ENCODE data around the gene ADGRV1.
"Not testable (repeated sequence)": the region's sequence is repeated elsewhere in the genome, so short reads cannot be mapped to it uniquely, and the experiment has no call there.

ADGRV1 gene

GRCh38 chr5:90802474-90803317 is 244.1 kb downstream of the ADGRV1 start:
- DNase-seq (ENCODE audit: low read depth in 2 of 2, low spot score in 1 of 2): no peak

DNA sequence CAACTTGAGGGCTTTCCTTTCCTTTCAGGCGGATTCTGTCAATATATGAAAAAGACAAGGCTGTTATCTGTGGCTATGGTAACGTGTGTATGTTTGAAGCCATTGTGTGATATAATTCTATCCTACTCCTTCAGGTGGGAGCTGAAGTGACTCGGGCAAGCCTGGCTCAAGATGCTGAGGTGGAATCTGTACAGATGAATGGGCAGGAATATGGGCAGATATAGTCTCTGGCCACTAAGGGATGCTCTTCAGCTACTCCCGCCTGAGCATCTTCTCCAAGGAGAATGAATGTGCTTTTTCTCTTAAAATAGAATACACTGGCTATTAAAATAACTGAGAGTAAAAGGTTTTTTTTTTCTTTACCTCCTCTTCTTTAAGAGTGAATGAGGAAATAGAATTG is 244.8 kb downstream of the ADGRV1 start:
- no peak for DNase-seq (ENCODE audit: low read depth in 2 of 2, low spot score in 1 of 2)

DNA sequence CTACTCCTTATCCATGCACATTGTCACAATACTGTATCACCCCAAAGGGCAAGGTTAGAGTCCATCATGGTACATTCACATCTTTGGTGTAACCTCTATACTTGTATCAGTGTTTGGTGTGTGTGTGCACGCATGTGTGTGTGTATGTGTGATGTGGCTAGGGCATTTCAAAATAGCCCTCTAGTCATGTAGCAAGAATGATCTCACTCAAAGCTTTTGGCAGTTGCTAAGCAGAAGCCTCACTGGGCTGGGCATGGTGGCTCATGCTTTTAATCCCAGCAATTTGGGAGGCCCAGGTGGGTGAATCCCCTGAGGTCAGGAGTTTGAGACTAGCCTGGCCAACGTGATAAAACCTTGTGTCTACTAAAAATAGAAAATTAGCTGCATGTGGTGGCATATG is 245.3 kb downstream of the ADGRV1 start:
- DNase-seq (ENCODE audit: low read depth in 2 of 2, low spot score in 1 of 2): no peak

GRCh38 chr5:90807496-90807895 is 248.9 kb downstream of the ADGRV1 start:
- DNase-seq (ENCODE audit: low read depth in 2 of 2, low spot score in 1 of 2): no peak

GRCh38 chr5:90809311-90810056 is 250.9 kb downstream of the ADGRV1 start:
- no peak for DNase-seq (ENCODE audit: low read depth in 2 of 2, low spot score in 1 of 2)

GRCh38 chr5:90810211-90810610 is 251.6 kb downstream of the ADGRV1 start:
- DNase-seq (ENCODE audit: low read depth in 2 of 2, low spot score in 1 of 2): no peak

DNA sequence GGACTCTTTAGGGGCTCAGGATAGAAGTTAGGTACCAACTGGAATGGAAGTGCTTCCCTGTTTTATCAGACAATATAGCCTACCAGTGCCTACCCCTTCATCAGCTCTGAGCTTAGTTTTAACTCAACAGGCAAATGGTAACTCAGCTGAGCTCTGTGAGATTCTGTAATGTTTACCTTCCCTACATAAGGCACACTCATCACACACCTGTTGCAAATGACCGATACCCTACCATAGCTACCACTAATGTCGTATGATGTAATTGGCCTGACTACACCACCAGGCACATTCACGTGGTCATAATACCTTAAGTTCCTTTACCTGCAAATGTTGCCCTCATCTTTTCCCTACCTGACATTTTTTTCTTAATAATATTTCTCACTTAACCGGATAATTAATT is 254.8 kb downstream of the ADGRV1 start:
- no peak for DNase-seq (ENCODE audit: low read depth in 2 of 2, low spot score in 1 of 2)

- not testable (repeated sequence) for DNase-seq (ENCODE audit: low read depth in 2 of 2, low spot score in 1 of 2)
Measured at GRCh38 chr5:90822062-90822461, 263.5 kb downstream of the ADGRV1 start.

DNA sequence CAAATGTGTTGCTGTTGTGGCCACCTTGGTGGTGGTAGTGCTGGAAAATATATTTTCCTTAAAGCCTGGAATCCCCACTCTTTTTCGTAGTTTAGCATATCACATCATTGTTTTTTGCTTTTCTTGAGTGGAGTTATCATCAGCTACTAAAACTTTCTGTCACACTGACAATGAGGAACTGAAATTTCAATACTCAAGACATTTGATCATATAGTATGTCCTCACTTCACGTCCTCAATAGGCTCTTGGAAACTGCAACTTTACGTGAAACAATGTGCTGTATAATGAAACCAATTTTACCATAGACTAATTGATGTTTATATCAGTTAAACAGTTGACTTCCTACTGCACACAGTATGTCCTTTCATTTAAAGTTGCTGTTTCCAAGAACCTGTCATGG is 265.8 kb downstream of the ADGRV1 start:
- DNase-seq (ENCODE audit: low read depth in 2 of 2, low spot score in 1 of 2): no peak

DNA sequence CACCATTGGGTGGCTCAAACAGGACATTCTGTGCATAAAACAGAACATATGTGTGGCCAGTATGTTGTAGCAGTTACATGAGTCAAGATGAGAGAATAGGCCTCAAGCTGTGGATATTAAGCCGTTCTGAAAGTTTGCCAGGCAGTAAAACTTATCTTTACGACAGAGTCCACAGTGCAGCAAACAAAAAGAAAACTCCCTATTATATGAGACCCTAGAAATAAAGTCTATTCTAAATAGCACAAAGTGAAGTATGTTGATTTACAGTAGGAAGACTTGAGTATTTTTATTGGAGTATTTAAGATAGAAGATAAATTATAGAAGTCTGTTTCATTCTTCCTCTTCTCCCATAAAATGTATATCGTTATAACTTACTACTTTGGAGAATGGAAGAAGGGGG is 271.5 kb downstream of the ADGRV1 start:
- no peak for DNase-seq (ENCODE audit: low read depth in 2 of 2, low spot score in 1 of 2)

DNA sequence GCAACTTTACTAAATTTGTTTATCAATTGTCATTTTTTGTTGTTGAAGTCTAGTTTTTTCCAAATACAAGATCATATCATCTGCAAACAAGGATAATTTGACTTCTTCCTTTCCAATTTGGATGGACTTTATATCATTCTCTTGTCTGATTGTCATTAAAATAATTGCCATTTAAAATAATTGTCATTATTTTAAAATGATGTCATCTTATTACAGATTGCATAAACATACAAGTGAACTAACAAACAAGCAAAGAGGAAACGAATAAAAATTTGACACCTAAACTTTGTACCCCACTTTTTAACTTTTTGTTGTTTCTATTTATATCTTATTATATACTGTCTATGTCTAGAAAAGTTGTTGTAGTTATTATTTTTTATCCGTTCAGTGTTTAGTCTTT is 275.2 kb downstream of the ADGRV1 start:
- no peak for DNase-seq (ENCODE audit: low read depth in 2 of 2, low spot score in 1 of 2)

DNA sequence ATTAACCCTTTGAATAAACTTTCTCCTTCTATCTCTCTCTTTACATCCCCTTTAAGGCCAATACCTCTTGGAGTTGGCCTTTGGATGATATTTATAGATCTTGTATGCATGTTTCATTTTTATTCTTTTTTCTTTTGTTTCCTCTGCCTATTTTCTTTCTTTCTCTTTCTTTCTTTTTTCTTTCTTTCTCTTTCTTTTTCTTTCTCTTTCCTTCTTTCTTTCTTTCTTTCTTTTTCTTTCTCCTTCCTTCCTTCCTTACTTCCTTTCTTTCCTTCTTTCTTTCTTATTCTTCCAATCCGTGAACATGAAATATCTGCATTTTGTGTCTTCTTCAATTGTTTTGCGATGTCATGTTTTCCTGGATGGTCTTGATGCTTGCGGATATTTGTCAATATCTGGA is 276.1 kb downstream of the ADGRV1 start:
- no peak for DNase-seq (ENCODE audit: low read depth in 2 of 2, low spot score in 1 of 2)

- DNase-seq (ENCODE audit: low read depth in 2 of 2, low spot score in 1 of 2): no peak
Measured at GRCh38 chr5:90843443-90843842, 284.8 kb downstream of the ADGRV1 start.

- no peak for DNase-seq (ENCODE audit: low read depth in 2 of 2, low spot score in 1 of 2)
Measured at GRCh38 chr5:90844931-90845330, 286.3 kb downstream of the ADGRV1 start.

GRCh38 chr5:90845723-90846554 is 287.3 kb downstream of the ADGRV1 start:
- no peak for DNase-seq (ENCODE audit: low read depth in 2 of 2, low spot score in 1 of 2)

- DNase-seq (ENCODE audit: low read depth in 2 of 2, low spot score in 1 of 2): not testable (repeated sequence)
Measured at GRCh38 chr5:90847606-90848005, 289.0 kb downstream of the ADGRV1 start.

DNA sequence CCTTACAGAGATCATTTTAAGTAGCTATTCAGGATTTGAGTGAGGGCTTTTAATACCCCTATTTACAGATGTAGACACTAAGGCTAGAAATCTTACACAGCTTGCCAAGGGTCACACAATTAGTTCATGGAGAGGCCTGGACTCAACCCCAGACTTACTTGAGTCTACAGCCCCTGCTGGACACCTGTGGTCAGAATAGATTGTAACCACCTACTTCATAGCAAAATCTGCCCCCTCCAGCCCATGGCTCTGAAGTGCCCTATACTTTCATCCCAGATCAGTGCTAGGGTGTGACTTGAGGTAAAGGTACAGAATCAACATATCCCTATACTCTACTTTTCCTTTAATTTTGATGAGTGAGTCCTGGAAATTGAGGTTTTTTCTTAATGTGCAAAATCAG is 291.3 kb downstream of the ADGRV1 start:
- no peak for DNase-seq (ENCODE audit: low read depth in 2 of 2, low spot score in 1 of 2)

DNA sequence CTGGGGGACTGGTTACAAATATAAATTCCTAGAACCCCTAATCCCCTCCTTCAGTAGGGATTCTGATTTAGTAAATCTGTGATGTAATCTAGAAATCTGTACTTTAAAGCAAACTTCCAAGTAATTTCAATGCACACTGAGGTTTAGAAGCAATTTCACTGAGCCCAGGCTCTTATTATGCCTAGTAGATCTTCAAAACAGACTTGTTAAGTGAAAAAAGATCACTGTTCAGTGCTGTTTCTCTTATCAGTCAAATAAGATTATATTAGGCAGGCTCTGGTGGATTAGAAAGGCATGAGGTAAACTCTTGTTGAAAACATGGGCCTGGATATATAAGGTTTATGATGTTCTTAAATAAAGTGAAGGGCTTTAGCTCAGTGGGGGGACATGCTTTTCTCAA is 293.9 kb downstream of the ADGRV1 start:
- DNase-seq (ENCODE audit: low read depth in 2 of 2, low spot score in 1 of 2): no peak

DNA sequence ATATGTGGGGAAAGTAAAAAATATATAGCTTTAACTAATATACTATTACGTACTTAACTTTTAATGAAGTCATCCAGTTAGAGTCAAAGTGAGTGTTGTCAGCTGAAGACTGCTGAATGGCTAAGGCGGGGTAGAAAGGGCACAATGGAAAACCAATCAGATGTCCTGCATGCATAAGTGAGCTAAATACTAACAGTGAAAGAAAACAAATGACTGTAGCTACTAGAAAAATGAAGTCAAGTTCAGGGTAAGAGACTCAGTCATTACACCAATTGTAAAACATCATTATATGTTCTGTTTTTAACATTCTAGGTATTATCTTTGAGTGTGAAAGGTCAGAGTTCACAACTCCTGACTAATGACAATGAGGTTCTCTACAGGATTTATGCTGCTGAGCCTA is 295.2 kb downstream of the ADGRV1 start:
- no peak for DNase-seq (ENCODE audit: low read depth in 2 of 2, low spot score in 1 of 2)

- DNase-seq (ENCODE audit: low read depth in 2 of 2, low spot score in 1 of 2): no peak
Measured at GRCh38 chr5:90854169-90854568, 295.6 kb downstream of the ADGRV1 start.

GRCh38 chr5:90855296-90856010 is 296.9 kb downstream of the ADGRV1 start:
- no peak for DNase-seq (ENCODE audit: low read depth in 2 of 2, low spot score in 1 of 2)
